Measurements from ENCODE around the gene SMIM13.

- TF ChIP-seq EZH2 (IDR thresholded peaks at IDR 0.05) = no peak
- no peak for TF ChIP-seq CTCF (IDR thresholded peaks at IDR 0.05)
- no peak for TF ChIP-seq EZH2phosphoT487 (IDR thresholded peaks at IDR 0.05)
Measured at GRCh38 chr6:11171952-11172351, 78.3 kb downstream of the SMIM13 start.

Measured in neural progenitor cell (in vitro differentiated cells).